Osteoblast (primary cell): ENCODE measurements around the gene NCAM2. TPM values are rescaled to one million over a fixed set of nuclear protein-coding genes. Genes with fewer than 3 reads are reported as not detected.

Experiments
- DNase-seq: peaks from one replicate; pipeline ENCODE4 v3.0.0; 2011; ENCODE audit warnings: low spot score, mixed read lengths; ENCODE audit not compliant: insufficient read length; ENCODE audit errors: missing footprints
- H2AFZ ChIP-seq: 2 replicates; pipeline ENCODE4 v1.6.0; 2011; ENCODE audit warnings: mild to moderate bottlenecking, low read length
- H3K27ac ChIP-seq: 2 replicates; pipeline ENCODE4 v1.5.1; 2011; ENCODE audit warnings: mild to moderate bottlenecking, low read depth, low read length, moderate library complexity
- H3K27me3 ChIP-seq: 2 replicates; pipeline ENCODE4 v1.6.0; 2012; ENCODE audit warnings: mild to moderate bottlenecking, control low read depth, inconsistent platforms, low read length, moderate library complexity; ENCODE audit not compliant: insufficient read depth
- H3K36me3 ChIP-seq: 2 replicates; pipeline ENCODE4 v1.5.1; 2011; ENCODE audit warnings: mild to moderate bottlenecking, low read length, control low read depth, moderate library complexity; ENCODE audit not compliant: insufficient read depth
- H3K4me1 ChIP-seq: 2 replicates; pipeline ENCODE4 v1.5.1; 2011; ENCODE audit warnings: mild to moderate bottlenecking, low read length, control low read depth, moderate library complexity; ENCODE audit not compliant: insufficient read depth
- H3K4me2 ChIP-seq: 2 replicates; pipeline ENCODE4 v1.6.0; 2011; ENCODE audit warnings: mild to moderate bottlenecking, low read length; ENCODE audit not compliant: insufficient read depth
- H3K4me3 ChIP-seq: fragments of 200-600 bp; sonication (generic); 3 replicates; pipeline ENCODE4 v1.5.1; 2012; ENCODE audit warnings: mild to moderate bottlenecking, low read length, inconsistent platforms; ENCODE audit not compliant: insufficient read depth
- H3K79me2 ChIP-seq: 2 replicates; pipeline ENCODE4 v1.6.0; 2012; ENCODE audit warnings: mild to moderate bottlenecking, low read length, control low read depth, inconsistent platforms; ENCODE audit not compliant: insufficient read depth
- H3K9me3 ChIP-seq: 2 replicates; pipeline ENCODE4 v1.5.1; 2011; ENCODE audit warnings: low read depth, low read length, control low read depth
- H4K20me1 ChIP-seq: 2 replicates; pipeline ENCODE4 v1.6.0; 2012; ENCODE audit warnings: mild to moderate bottlenecking, low read length, control low read depth; ENCODE audit not compliant: insufficient read depth
- CTCF ChIP-seq: IDR thresholded peaks from 2 replicates; pipeline ENCODE4 v1.5.1; 2011; ENCODE audit warnings: mild to moderate bottlenecking, low read depth, low read length, moderate library complexity; ENCODE audit errors: extremely low read depth
- total RNA-seq: library from RNA; depleted of rRNA; stranded (reverse); fragments of >200 nt; gene quantifications from 2 replicates; pipeline ENCODE4 v1.2.3, GENCODE V29; 2012

The NCAM2 gene
- total RNA-seq, 1 donor: 8.0 TPM

DNA sequence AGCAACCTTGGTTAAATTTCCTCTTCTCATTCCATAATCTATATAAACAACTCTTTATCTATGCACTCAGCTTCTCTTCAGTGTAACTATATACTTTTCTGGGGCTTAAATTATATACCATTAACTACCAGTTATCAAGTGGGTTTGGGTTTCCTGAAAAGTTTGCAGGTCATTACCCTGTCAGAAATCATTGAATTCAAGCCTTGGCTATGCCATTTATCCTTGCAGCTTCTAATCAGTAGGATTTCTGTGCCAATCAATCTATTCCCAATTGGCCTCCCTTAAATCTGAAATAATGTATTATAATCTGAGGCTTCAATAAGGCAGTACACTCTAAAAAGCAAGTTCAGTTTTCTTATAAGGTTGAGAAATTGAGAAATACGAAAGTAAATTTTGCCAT is 466.5 kb downstream of the NCAM2 start:
- no peak for TF ChIP-seq CTCF
- H3K36me3 ChIP-seq: no peaks in the 10 kb centered on the region
- DNase-seq: no peak
- H3K27me3 ChIP-seq: no peaks in the 10 kb centered on the region
- H3K4me2 ChIP-seq: no peak overlapping the region
- H3K27ac ChIP-seq: no peak overlapping the region
- no peaks in the 10 kb centered on the region for H3K9me3 ChIP-seq
- H4K20me1 ChIP-seq: no peaks in the 10 kb centered on the region
- H2AFZ ChIP-seq: no peak overlapping the region
- no peak overlapping the region for H3K4me3 ChIP-seq
- no peaks in the 10 kb centered on the region for H3K79me2 ChIP-seq
- H3K4me1 ChIP-seq: no peaks in the 10 kb centered on the region

DNA sequence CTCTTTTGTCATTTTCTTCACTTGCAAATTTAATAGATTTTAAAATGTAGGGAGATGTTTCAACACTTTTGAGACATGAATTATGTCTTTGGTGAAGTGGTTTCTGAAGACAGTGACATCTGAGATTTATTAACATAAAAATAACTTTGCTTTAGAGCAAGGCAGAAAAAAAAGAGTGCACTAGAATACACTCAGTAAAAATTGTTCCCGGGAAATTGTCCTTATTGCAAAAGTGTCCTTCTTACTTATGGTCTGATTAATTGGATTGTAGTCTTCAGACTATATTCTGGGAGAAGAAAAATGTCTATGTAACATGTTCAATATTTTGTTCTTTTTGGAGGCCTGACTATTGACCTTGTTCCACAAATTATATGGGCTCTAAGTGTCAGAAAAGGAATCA is 468.5 kb downstream of the NCAM2 start:
- TF ChIP-seq CTCF: no peak

GRCh38 chr21:21468003-21468402 is 469.8 kb downstream of the NCAM2 start:
- Histone ChIP-seq H3K9me3 (no peaks in the 10 kb centered on the region), H3K4me1 (no peaks in the 10 kb centered on the region), H3K27me3 (no peaks in the 10 kb centered on the region), H4K20me1 (no peaks in the 10 kb centered on the region), H3K79me2 (no peaks in the 10 kb centered on the region), H3K27ac (no peak overlapping the region), H3K4me2 (no peak overlapping the region), H3K4me3 (no peak overlapping the region), H3K36me3 (no peaks in the 10 kb centered on the region), H2AFZ (no peak overlapping the region)
- DNase-seq: no peak
- no peak for TF ChIP-seq CTCF

More for the DNA sequence above, 468.5 kb downstream of the NCAM2 start:
- no peak overlapping the region for H2AFZ ChIP-seq
- no peak overlapping the region for H3K4me2 ChIP-seq
- DNase-seq: no peak
- no peaks in the 10 kb centered on the region for H4K20me1 ChIP-seq
- no peaks in the 10 kb centered on the region for H3K79me2 ChIP-seq
- no peaks in the 10 kb centered on the region for H3K4me1 ChIP-seq
- no peaks in the 10 kb centered on the region for H3K27me3 ChIP-seq
- no peak overlapping the region for H3K27ac ChIP-seq
- no peaks in the 10 kb centered on the region for H3K36me3 ChIP-seq
- H3K4me3 ChIP-seq: no peak overlapping the region
- no peaks in the 10 kb centered on the region for H3K9me3 ChIP-seq

DNA sequence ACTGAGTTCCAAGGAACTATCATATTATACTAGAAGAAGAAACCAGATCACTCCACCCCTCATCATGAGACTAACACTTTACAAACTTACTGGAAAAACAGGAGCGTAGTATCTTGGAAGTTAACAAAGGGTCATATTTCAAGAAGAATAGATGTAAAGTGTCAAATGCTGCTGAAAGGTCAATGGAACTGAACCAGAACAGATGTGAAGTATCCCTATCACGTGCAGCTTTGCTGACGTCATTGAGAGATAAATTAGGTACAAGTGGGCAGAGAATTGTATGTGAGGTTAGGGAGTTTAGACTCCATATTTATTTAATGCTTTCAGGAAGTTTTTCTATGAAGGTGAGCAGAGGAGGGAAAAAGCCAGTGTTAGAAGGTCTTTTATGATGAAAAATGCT is 483.0 kb downstream of the NCAM2 start:
- Histone ChIP-seq H3K27ac (no peak overlapping the region), H4K20me1 (no peaks in the 10 kb centered on the region), H2AFZ (no peak overlapping the region), H3K4me2 (no peak overlapping the region), H3K79me2 (no peaks in the 10 kb centered on the region), H3K4me3 (no peak overlapping the region), H3K36me3 (no peaks in the 10 kb centered on the region), H3K27me3 (no peaks in the 10 kb centered on the region), H3K4me1 (no peaks in the 10 kb centered on the region), H3K9me3 (peaks cover 2% of the 10 kb centered on the region)
- no peak for TF ChIP-seq CTCF
- no peak for DNase-seq
